ENCODE measurements around the gene ANKRD24. TPM values are rescaled to one million over a fixed set of nuclear protein-coding genes. Genes with fewer than 3 reads are reported as not detected.
"Not testable (repeated sequence)": the region's sequence is repeated elsewhere in the genome, so short reads cannot be mapped to it uniquely, and the experiment has no call there.

Gene ANKRD24
- total RNA-seq, 1 donor: 0.99 TPM

- peak; percentile 33 for DNase-seq (ENCODE audit: low read depth)
- TF ChIP-seq CTCF (IDR thresholded peaks at IDR 0.05; ENCODE audit: insufficient read depth, low read length): peak; percentile 87
- H3K4me3 ChIP-seq (ENCODE audit: low read depth, low read length): no peak overlapping the region
These were observed 50.9 kb downstream of the ANKRD24 start for GRCh38 chr19:4233282-4233853.

DNA sequence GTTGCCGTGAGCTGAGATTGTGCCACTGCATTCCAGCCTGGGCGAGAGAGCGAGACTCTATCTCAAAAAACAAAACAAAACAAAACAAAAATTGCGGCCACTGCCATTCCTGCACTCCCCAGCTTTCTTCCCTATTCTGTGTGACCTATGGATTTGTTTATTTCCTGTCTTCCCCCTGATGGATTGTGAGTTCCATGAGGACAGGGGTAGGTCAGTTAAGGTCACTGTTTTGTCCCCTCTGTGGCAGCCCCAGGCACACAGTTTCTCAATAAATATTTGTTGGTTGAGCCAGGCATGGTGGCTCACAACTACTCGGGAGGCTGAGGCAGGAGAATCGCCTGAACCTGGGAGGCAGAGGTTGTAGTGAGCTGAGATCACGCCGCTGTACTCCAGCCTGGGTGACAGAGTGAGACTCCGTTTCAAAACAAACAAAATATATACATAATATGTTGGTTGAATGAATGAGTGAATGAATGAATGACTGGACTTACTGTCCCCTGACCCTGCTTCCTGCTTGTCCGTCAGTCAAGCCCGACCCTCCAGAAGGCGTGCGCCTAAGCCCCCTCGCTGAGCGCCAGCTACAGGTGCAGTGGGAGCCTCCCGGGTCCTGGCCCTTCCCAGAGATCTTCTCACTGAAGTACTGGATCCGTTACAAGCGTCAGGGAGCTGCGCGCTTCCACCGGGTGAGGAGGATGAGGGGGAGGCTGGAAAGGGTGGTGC is 51.8 kb downstream of the ANKRD24 start:
- no peak overlapping the region for H3K4me3 ChIP-seq (ENCODE audit: low read depth, low read length)
- TF ChIP-seq CTCF (IDR thresholded peaks at IDR 0.05; ENCODE audit: insufficient read depth, low read length): no peak
- no peak for DNase-seq (ENCODE audit: low read depth)

- TF ChIP-seq CTCF (IDR thresholded peaks at IDR 0.05; ENCODE audit: insufficient read depth, low read length): no peak
- no peak overlapping the region for H3K4me3 ChIP-seq (ENCODE audit: low read depth, low read length)
- DNase-seq (ENCODE audit: low read depth): no peak
These were observed 52.3 kb downstream of the ANKRD24 start for GRCh38 chr19:4234862-4235201.

GRCh38 chr19:4237510-4237909 is 55.0 kb downstream of the ANKRD24 start:
- H3K4me3 ChIP-seq (ENCODE audit: low read depth, low read length); DNase-seq (ENCODE audit: low read depth): not testable (repeated sequence)

DNA sequence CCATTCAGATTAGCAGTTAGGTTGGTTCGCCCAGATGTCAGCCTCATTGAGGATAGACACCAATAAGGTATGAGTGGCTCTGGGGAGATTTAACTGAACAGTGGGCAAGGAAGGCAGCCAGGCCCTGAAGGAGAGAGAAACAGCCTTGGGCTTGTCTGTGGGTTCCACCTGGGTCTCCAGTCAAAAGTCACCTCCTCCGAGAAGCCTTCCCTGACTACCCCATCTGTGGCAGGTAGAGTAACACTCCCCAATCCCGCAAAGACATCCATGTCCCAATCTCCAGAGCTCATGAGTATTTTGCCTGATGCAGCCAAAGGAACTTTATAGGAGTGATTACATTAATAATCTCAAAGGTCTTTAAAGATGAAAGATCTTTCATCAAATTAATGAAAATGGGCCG is 56.3 kb downstream of the ANKRD24 start:
- H3K4me3 ChIP-seq (ENCODE audit: low read depth, low read length): no peak overlapping the region
- TF ChIP-seq CTCF (IDR thresholded peaks at IDR 0.05; ENCODE audit: insufficient read depth, low read length): no peak
- DNase-seq (ENCODE audit: low read depth): no peak

- no peak overlapping the region for H3K4me3 ChIP-seq (ENCODE audit: low read depth, low read length)
- no peak for TF ChIP-seq CTCF (IDR thresholded peaks at IDR 0.05; ENCODE audit: insufficient read depth, low read length)
- DNase-seq (ENCODE audit: low read depth): no peak
These were observed 59.4 kb downstream of the ANKRD24 start for GRCh38 chr19:4241824-4242430.

- DNase-seq (ENCODE audit: low read depth); H3K4me3 ChIP-seq (ENCODE audit: low read depth, low read length): not testable (repeated sequence)
These were observed 63.4 kb downstream of the ANKRD24 start for GRCh38 chr19:4245938-4246337.
